DOHH2 (cell line): ENCODE measurements around the gene DHX30.

Experiments
- EZH2phosphoT487 ChIP-seq: fragments of 200-600 bp; sonication (generic); IDR thresholded peaks from 2 replicates; pipeline ENCODE4 v1.6.1; 2017; ENCODE audit warnings: borderline replicate concordance, mild to moderate bottlenecking, antibody characterized with exemption, low read length, moderate library complexity, mixed read lengths
- TF ChIP-seq, protein P1 (sequence below): fragments of 200-600 bp; sonication (generic); IDR thresholded peaks from one replicate; pipeline ENCODE4 v1.5.1; 2014; ENCODE audit warnings: antibody characterized with exemption, mild to moderate bottlenecking, low read depth, low read length; ENCODE audit not compliant: poor library complexity, severe bottlenecking

DNA sequence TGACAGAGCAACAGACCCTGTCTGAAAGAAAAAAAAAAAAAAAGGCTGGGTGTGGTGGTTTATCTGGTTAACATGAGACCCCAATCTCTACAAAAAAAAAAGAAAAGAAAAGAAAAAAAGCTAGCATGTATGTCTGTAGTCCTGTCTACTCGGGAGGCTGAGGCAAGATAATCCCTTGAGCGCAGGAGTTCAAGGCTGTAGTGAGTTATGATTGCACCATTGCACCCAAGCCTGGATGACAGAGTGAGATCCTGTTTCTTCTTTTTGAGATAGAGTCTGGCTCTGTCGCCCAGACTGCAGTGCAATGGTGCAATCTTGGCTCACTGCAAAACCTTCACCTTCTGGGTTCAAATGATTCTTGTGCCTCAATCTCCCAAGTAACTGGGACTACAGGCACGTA is 8.4 kb upstream of the DHX30 start:
- TF ChIP-seq, protein P1, sequence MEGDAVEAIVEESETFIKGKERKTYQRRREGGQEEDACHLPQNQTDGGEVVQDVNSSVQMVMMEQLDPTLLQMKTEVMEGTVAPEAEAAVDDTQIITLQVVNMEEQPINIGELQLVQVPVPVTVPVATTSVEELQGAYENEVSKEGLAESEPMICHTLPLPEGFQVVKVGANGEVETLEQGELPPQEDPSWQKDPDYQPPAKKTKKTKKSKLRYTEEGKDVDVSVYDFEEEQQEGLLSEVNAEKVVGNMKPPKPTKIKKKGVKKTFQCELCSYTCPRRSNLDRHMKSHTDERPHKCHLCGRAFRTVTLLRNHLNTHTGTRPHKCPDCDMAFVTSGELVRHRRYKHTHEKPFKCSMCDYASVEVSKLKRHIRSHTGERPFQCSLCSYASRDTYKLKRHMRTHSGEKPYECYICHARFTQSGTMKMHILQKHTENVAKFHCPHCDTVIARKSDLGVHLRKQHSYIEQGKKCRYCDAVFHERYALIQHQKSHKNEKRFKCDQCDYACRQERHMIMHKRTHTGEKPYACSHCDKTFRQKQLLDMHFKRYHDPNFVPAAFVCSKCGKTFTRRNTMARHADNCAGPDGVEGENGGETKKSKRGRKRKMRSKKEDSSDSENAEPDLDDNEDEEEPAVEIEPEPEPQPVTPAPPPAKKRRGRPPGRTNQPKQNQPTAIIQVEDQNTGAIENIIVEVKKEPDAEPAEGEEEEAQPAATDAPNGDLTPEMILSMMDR = no peak
- no peak for TF ChIP-seq EZH2phosphoT487
